GM18909 (cell line): ENCODE measurements around the gene OTOF.

ENCODE experiments used
- ATAC-seq: cut with Tn5 transposase; IDR thresholded peaks from one replicate; pipeline ENCODE4 v1.9.1; 2021; ENCODE audit warnings: mild to moderate bottlenecking; ENCODE audit not compliant: unreplicated experiment, poor library complexity

Gene OTOF

GRCh38 chr2:26455670-26456439, 22.1 kb downstream of the OTOF start:
- ATAC-seq = no peak

DNA sequence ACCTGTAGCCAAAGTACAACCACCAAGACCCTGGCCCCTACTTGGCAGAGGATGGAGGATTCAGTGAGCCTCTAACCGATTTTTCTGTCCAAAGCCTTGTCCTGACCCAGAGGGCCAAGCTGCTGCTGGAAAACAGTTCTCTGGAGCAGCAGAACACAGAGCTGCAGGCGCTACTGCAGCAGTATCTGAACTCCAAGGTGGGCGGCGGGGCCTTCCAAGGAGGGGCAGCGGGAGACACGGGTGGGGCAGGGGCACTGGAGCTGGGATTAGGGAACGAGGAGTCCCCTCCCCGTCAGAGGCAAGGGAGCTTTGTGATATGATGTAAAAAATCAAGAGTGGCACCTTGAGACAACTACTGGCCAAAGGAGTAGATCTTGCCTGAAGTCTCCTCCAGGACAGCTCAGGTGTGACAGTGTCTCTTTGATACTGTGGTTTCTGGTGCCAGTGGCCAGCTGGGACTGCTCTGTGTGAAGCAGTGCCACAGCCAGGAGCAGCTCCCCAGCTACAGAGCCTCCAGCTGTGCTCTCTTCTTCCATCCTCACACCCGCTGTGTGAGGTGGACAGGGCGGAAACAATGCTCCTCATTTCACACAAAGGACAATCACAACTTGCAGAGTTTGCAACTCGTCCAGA, 22.8 kb downstream of the OTOF start:
- no peak for ATAC-seq

DNA sequence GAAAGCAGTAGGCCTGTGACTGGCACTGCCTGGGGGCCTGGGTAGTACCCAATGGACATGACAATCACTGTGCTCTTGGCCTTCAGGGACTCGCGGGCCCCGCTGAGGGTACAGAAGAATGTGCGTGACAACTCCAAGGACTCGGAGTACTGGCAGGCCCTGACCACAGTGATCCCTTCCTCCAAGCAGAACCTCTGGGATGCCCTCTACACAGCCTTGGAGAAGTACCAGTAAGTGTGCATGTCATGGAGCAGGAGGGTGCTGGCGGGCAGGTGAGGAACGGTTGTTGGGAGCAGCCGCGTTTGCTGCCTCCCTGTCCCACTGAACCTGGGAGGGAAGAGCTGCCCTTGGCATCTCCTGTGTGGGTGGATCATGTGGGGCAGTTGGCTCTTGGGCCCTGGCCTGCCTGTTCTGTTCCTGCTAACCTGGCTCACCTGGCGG, 23.3 kb downstream of the OTOF start:
- no peak for ATAC-seq

- no peak for ATAC-seq
Measured at GRCh38 chr2:26453421-26454329, 24.2 kb downstream of the OTOF start.

GRCh38 chr2:26451700-26452099, 26.2 kb downstream of the OTOF start:
- no peak for ATAC-seq

DNA sequence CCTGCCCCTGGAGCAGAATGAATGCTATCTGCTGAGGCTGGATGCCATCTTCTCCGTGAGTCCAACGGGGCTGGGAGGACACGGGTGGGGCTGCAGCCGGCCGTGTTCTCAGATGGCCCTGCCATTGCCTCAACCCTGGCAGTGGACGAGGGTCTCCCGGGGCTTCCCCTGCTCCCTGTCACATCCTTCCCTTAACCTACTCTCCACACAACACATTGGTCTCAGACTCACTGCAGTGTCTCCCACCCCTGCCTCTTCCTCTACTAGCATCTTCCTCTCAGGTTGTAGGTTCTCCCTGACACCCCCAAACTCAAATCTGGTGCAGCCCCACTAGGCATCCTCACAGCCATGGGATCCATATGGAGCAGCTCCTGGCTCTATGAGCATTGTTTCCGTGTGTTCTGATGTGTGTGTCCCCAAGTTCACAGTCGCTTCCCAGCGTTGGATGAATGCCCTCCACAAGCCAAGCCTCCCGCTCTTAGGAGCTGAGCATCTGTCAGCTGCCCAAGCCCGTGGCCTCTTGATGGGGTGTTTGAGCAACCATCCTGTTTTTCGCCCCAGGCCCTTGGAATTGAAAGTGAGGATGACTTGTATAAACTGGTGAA, 27.8 kb downstream of the OTOF start:
- ATAC-seq = no peak

GRCh38 chr2:26449278-26450030, 28.5 kb downstream of the OTOF start:
- no peak for ATAC-seq

- no peak for ATAC-seq
Measured at GRCh38 chr2:26448651-26449050, 29.3 kb downstream of the OTOF start.

- no peak for ATAC-seq
Measured at GRCh38 chr2:26444236-26444635, 33.7 kb downstream of the OTOF start.

DNA sequence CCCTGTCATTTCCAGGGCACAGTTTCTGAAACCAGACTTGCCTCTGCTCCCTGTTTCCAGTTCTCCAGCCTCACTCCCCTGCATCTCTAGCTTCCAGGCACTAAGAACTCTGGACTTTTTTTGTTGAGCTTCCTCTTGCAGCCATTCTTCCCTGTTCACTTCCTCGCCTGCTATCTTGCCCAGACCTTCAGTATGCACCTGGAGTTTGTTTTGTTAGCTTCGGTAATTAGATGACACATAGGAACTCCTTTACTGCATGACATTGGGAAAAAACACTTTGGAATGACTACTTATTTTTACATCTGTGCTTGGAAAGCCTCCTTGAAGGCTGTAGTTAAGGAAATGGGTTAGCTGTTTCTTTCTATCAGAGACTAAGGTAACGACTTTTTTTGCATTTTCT, 35.2 kb downstream of the OTOF start:
- ATAC-seq = no peak

- no peak for ATAC-seq
Measured at GRCh38 chr2:26442301-26442700, 35.6 kb downstream of the OTOF start.

DNA sequence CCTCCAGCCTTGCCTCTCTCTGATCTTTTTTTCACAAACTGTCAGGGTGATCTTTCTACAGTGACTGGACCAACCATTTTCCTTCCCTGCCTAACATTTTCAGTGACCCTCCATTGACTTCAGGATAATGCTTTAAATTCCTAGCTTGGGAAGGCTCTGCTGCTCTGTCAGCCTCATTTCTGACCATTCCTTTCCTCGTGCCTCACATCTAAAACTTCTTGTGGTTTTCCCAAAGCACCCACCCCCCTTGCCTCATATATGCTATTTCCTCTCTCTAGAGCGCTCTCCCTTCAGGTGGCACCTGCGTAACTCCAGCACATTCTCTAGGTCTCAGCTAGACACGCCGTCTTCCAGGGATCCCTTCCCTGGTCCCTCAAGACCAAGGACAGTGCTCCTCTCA, 39.0 kb downstream of the OTOF start:
- ATAC-seq = no peak

GRCh38 chr2:26438526-26438925, 39.4 kb downstream of the OTOF start:
- ATAC-seq = no peak

DNA sequence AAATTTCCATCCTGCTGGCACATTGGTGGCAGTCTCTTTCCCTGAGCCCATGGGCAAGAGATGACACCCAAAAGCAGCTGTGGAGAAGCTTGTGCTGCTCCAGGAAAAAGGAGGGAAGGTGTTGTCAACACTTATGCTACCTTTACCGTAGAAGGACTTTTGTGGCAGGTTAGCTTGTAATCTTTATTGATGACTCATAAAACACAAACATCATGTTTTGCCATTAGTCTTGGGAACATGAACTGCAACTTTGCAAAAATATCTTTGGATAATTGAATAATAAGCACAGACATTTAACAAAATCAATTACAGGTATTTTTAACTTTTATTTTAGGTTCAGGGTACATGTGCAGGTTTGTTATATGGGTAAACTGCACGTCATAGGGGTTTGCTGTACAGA, 42.8 kb downstream of the OTOF start:
- ATAC-seq = no peak

- no peak for ATAC-seq
Measured at GRCh38 chr2:26432859-26433258, 45.1 kb downstream of the OTOF start.

DNA sequence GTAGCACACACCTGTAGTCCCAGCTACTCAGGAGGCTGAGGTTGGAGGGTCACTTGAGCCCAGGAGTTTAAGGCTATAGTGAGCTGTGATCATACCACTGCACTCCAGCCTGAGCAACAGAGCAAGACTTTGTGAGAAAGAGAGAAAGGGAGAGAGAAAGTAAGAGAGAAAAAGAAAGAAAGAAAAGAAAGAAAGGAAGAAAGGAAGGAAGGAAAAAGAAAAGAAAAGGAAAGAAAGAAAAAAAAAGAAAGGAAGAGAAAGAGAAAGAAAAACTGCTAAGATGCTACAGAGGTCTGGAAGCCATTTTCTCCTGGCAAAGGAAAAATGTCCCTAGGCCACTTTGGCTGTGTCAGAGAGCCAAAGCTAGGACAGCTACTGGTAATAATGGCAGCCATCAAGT, 45.6 kb downstream of the OTOF start:
- no peak for ATAC-seq

DNA sequence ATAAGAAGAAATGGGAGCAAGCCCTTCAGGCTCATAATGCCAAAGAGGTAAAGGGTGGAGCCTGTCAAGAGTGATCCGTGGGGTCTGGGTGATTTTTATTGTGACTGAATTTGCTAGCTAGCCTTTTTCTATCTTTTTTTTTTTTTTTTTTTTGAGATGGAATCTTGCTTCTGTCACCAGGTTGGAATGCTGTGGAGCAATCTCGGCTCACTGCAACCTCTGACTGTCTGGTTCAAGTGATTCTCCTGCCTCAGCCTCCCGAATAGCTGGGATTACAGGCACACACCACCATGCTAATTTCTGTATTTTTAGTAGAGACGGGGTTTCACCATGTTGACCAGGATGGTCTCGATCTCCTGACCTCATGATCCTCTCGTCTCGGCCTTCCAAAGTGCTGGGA, 47.1 kb downstream of the OTOF start:
- no peak for ATAC-seq

DNA sequence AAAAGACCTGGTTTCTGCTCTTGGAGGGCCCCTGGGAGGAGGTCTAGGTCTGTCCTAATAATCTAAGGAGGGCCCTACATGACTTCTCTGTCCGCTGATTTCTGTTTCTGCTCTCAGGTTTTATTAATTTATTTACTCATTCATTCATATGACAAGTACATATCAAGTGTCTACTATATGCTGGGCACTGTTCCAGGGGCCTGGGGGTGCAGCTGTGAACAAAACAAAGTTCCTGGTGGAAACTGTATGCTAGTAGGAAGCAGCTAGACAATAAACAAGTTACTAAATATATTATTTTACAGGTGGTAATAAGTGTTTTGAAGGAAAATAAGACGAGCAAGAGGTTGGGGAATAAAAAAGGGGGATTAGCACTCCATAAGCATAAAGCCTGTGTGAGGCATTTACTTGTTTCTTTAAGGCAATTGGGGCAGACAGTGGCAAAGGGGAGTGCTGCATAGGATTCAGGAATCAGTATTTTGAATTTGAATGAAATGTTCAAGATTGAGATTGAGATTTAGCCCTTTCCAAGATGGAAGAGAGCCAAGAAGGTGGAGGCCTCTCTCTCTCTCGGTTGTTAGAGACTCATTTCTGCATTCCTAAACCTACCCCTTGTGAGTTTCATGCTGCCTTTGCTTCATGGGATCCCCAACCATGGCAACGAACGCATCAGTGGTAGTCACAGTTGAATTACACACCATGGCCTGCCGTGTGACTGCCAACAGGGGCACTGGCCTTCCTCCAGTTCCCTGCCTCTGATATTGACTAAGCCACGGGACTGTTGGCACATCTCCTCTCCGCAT, 47.9 kb downstream of the OTOF start:
- no peak for ATAC-seq

DNA sequence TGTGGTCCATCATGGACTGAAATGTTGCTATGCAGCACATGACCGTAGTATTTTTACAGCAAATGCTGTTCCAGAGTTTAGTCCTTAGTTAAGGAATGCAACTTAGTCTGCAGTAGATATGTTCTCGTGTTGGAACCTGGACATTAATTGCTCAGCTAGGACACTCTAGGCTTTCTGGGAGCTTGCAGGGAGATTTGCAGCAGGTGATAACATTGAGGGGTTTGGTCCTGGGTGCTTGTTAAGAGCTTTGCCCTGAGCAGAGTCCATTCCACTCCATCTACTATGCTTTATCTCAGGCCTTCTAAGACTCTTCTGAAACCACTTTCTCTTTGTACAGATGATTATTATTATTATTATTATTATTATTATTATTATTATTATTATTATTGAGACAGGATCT, 49.1 kb downstream of the OTOF start:
- no peak for ATAC-seq
